ENCODE data around the gene RAD51B. TPM values are rescaled to one million over a fixed set of nuclear protein-coding genes. Genes with fewer than 3 reads are reported as not detected.
A peak's percentile ranks its signal among the peaks of the same experiment; 100 is the strongest.

Gene RAD51B
- total and polyA plus RNA-seq, 2 of the 13 experiments (the other 11 are each of a cell fraction or from before 2014, with no cell fraction given) = 7.0 to 9.5 TPM

DNA sequence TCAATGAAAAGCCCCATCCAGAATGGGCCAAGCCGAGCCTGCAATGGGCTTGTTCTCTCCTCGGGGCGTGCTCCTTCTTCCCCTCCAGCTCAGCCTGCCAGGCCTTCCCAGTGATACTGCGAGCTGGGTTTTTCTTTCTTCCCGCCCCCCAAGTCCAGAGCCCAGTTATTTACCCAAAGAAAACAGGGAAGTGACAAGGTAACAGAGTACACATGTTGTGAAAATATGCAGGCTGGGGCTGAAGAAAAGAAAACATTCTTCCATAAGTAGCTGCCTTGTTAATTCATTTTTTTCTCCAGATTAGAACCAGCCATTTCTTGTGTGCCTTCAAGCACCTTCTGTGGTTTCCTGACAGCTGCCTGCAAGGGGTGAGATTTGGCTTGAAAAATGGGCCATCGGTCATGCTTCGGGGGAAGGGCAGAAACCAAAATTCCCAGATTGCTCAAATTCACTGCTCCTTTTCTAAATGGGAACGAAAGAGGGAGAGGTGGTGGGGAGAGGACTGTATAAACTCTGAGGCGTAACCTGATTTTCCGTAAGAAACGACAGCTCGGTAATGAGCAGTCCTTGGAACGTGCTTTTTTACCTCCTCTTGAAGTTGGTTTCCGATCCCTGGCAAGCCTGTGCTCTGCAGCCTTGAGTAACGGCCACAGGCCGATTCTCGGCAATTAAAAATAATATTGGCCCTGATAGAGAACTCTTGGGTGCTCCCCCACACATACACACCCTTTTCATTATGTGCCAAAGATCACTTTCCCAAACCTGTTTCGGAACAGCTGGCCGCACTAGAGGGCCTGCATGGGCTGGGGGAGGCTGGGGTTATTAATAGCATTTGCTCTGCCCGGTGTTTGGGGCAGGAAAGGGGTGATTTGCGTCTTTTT, 743.9 kb downstream of the RAD51B start (continued):
- TF ChIP-seq, protein P1, sequence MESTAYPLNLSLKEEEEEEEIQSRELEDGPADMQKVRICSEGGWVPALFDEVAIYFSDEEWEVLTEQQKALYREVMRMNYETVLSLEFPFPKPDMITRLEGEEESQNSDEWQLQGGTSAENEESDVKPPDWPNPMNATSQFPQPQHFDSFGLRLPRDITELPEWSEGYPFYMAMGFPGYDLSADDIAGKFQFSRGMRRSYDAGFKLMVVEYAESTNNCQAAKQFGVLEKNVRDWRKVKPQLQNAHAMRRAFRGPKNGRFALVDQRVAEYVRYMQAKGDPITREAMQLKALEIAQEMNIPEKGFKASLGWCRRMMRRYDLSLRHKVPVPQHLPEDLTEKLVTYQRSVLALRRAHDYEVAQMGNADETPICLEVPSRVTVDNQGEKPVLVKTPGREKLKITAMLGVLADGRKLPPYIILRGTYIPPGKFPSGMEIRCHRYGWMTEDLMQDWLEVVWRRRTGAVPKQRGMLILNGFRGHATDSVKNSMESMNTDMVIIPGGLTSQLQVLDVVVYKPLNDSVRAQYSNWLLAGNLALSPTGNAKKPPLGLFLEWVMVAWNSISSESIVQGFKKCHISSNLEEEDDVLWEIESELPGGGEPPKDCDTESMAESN (CRISPR knock-in tag; conservative IDR thresholded peaks at IDR 0.05) = no peak
- TF ChIP-seq GFI1 (CRISPR knock-in tag; IDR thresholded peaks at IDR 0.05; ENCODE audit: borderline replicate concordance) (no peak), SRF (IDR thresholded peaks at IDR 0.05; ENCODE audit: low read depth, low read length) (no peak), ZNF816 (CRISPR knock-in tag; IDR thresholded peaks at IDR 0.05; ENCODE audit: borderline replicate concordance) (no peak), RXRB (CRISPR knock-in tag; IDR thresholded peaks at IDR 0.05; ENCODE audit: borderline replicate concordance) (peak; percentile 60), ZNF484 (CRISPR knock-in tag; IDR thresholded peaks at IDR 0.05; ENCODE audit: borderline replicate concordance, low read depth) (no peak), NAIF1 (CRISPR knock-in tag; IDR thresholded peaks at IDR 0.05; ENCODE audit: borderline replicate concordance) (no peak), PAX8 (CRISPR knock-in tag; IDR thresholded peaks at IDR 0.05; ENCODE audit: borderline replicate concordance) (no peak), HNF4G (IDR thresholded peaks at IDR 0.05; ENCODE audit: borderline replicate concordance, low read depth, low read length) (no peak; the same call in 1 of the 2 replicates), HNF4G (CRISPR knock-in tag; IDR thresholded peaks at IDR 0.05; ENCODE audit: borderline replicate concordance, low read depth) (no peak; the same call in 1 of the 2 replicates), ONECUT2 (CRISPR knock-in tag; IDR thresholded peaks at IDR 0.05) (no peak), ZBTB7A (CRISPR knock-in tag; IDR thresholded peaks at IDR 0.05) (no peak), TBL1XR1 (IDR thresholded peaks at IDR 0.05; ENCODE audit: borderline replicate concordance, low read length, partially characterized antibody) (no peak), ZNF777 (CRISPR knock-in tag; IDR thresholded peaks at IDR 0.05) (no peak), BCL6 (CRISPR knock-in tag; IDR thresholded peaks at IDR 0.05) (no peak), EHMT2 (IDR thresholded peaks at IDR 0.05; ENCODE audit: borderline replicate concordance, low read depth, low read length) (no peak)
- TF ChIP-seq, protein P2, sequence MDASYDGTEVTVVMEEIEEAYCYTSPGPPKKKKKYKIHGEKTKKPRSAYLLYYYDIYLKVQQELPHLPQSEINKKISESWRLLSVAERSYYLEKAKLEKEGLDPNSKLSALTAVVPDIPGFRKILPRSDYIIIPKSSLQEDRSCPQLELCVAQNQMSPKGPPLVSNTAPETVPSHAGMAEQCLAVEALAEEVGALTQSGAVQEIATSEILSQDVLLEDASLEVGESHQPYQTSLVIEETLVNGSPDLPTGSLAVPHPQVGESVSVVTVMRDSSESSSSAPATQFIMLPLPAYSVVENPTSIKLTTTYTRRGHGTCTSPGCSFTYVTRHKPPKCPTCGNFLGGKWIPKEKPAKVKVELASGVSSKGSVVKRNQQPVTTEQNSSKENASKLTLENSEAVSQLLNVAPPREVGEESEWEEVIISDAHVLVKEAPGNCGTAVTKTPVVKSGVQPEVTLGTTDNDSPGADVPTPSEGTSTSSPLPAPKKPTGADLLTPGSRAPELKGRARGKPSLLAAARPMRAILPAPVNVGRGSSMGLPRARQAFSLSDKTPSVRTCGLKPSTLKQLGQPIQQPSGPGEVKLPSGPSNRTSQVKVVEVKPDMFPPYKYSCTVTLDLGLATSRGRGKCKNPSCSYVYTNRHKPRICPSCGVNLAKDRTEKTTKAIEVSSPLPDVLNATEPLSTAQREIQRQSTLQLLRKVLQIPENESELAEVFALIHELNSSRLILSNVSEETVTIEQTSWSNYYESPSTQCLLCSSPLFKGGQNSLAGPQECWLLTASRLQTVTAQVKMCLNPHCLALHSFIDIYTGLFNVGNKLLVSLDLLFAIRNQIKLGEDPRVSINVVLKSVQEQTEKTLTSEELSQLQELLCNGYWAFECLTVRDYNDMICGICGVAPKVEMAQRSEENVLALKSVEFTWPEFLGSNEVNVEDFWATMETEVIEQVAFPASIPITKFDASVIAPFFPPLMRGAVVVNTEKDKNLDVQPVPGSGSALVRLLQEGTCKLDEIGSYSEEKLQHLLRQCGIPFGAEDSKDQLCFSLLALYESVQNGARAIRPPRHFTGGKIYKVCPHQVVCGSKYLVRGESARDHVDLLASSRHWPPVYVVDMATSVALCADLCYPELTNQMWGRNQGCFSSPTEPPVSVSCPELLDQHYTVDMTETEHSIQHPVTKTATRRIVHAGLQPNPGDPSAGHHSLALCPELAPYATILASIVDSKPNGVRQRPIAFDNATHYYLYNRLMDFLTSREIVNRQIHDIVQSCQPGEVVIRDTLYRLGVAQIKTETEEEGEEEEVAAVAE (CRISPR knock-in tag; IDR thresholded peaks at IDR 0.05; ENCODE audit: borderline replicate concordance) = 0 out of 2 replicates have a peak, but pooled peaks have one; percentile 71
- TF ChIP-seq, protein P3, sequence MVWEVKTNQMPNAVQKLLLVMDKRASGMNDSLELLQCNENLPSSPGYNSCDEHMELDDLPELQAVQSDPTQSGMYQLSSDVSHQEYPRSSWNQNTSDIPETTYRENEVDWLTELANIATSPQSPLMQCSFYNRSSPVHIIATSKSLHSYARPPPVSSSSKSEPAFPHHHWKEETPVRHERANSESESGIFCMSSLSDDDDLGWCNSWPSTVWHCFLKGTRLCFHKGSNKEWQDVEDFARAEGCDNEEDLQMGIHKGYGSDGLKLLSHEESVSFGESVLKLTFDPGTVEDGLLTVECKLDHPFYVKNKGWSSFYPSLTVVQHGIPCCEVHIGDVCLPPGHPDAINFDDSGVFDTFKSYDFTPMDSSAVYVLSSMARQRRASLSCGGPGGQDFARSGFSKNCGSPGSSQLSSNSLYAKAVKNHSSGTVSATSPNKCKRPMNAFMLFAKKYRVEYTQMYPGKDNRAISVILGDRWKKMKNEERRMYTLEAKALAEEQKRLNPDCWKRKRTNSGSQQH (CRISPR knock-in tag; IDR thresholded peaks at IDR 0.05; ENCODE audit: low read depth) = no peak
- TF ChIP-seq, protein P4, sequence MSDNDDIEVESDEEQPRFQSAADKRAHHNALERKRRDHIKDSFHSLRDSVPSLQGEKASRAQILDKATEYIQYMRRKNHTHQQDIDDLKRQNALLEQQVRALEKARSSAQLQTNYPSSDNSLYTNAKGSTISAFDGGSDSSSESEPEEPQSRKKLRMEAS (IDR thresholded peaks at IDR 0.05) = peak; percentile 41
- TF ChIP-seq, protein P5, sequence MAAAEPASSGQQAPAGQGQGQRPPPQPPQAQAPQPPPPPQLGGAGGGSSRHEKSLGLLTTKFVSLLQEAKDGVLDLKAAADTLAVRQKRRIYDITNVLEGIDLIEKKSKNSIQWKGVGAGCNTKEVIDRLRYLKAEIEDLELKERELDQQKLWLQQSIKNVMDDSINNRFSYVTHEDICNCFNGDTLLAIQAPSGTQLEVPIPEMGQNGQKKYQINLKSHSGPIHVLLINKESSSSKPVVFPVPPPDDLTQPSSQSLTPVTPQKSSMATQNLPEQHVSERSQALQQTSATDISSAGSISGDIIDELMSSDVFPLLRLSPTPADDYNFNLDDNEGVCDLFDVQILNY (CRISPR knock-in tag; conservative IDR thresholded peaks at IDR 0.05) = no peak

All from HepG2 (cell line).